Measurements from ENCODE around the gene AATF. TPM values are rescaled to one million over a fixed set of nuclear protein-coding genes. Genes with fewer than 3 reads are reported as not detected.

Gene AATF
- total and polyA plus RNA-seq, 2 donors (not counting 1 experiment from before 2014, with no cell fraction given), result 23.9 to 54.8 TPM

DNA sequence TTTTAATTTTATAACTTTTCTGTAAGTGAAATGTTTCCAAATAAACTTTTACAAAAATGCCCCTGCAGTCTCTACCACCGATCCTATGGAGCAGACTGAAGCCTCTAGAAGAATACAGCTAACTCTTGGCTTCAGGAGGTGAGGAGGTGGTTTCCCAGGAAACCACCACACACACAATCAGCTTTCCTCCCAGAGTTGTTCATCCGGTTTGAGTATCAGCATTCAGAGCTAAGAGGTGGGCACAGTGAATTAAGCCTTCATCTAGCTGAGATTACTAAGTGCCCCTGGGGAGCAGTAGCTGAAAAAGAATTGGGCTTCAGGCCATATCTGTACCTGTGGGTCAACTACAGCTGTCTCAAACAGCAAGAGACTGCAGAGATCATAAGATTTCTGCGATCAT, 139.7 kb downstream of the AATF start:
- Histone ChIP-seq H3K9ac (ENCODE audit: low read length) (no peak overlapping the region), H3K27ac (ENCODE audit: low read length in 2 of 2) (no peak overlapping the region), H3K79me2 (ENCODE audit: control insufficient read depth, insufficient read depth, low read length) (no peaks in the 10 kb centered on the region), H3K27me3 (replicated peaks in 1 of 4; ENCODE audit: control extremely low read depth in 1 of 4, control insufficient read depth in 3 of 4, insufficient read depth in 4 of 4, low read length in 3 of 4) (no peaks in the 10 kb centered on the region), H3K36me3 (replicated peaks in 1 of 2; ENCODE audit: control extremely low read depth in 1 of 2, control insufficient read depth in 1 of 2, extremely low read depth in 1 of 2, insufficient read depth in 2 of 2, low read length in 1 of 2) (peaks cover 3 to 15% of the 10 kb centered on the region in 2 experiments), H2AFZ (ENCODE audit: insufficient read depth, low read depth, low read length, poor library complexity, severe bottlenecking) (no peak overlapping the region), H3K4me1 (ENCODE audit: control insufficient read depth in 2 of 2, insufficient read depth in 2 of 2, low read length in 2 of 2) (peaks cover 5 to 10% of the 10 kb centered on the region in 2 donors), H3K4me2 (replicated peaks; ENCODE audit: low read depth, low read length, poor library complexity, severe bottlenecking) (no peak overlapping the region), H3K4me3 (ENCODE audit: control extremely low read depth in 1 of 5, extremely low read depth in 1 of 5, insufficient read depth in 1 of 5, low read depth in 2 of 5, low read length in 4 of 5) (no peak overlapping the region), H4K20me1 (ENCODE audit: control insufficient read depth, insufficient read depth, low read length, poor library complexity, severe bottlenecking) (no peaks in the 10 kb centered on the region), H3K9me3 (ENCODE audit: control extremely low read depth in 1 of 3, control insufficient read depth in 2 of 3, insufficient read depth in 1 of 3, low read length in 2 of 3) (no peaks in the 10 kb centered on the region)
- no peaks in the 10 kb centered on the region for H3K27me3 Mint-ChIP-seq
- ChIA-PET CTCF (no interaction called here), POLR2A (no interaction called here)
- DNase-seq (no peak), ATAC-seq (ENCODE audit: low read depth) (no peak)
- no peaks in the 10 kb centered on the region for H3K9me3 Mint-ChIP-seq (ENCODE audit: insufficient read depth)
- H3K4me3 Mint-ChIP-seq, result no peak overlapping the region
- peaks cover 11% of the 10 kb centered on the region for H3K4me1 Mint-ChIP-seq
- WGBS (ENCODE audit: insufficient coverage), result 86% methylated on average over 1 of the region's 3 CpGs
- H3K27ac Mint-ChIP-seq, result no peak overlapping the region
- TF ChIP-seq CTCF (IDR thresholded peaks at IDR 0.05), result no peak
- no peak for TF ChIP-seq EZH2 (IDR thresholded peaks at IDR 0.05; ENCODE audit: borderline replicate concordance, insufficient read depth, low read depth, low read length, poor library complexity, severe bottlenecking)
- intact Hi-C loops (cut with micrococcal nuclease), result no loop called here

GRCh38 chr17:37088913-37089312, 140.2 kb downstream of the AATF start:
- CTCF ChIA-PET, result interaction anchor here (0.6 kb wide), 1 partner anchor 42 kb away, joined by 3 read pairs; no protein-coding TSS in a partner anchor

More at GRCh38 chr17:37088913-37089312, 140.2 kb downstream of the AATF start:
- DNase-seq (no peak), ATAC-seq (ENCODE audit: low read depth) (no peak)
- peaks cover 5 to 10% of the 10 kb centered on the region in 2 donors for H3K4me1 ChIP-seq (ENCODE audit: control insufficient read depth in 2 of 2, insufficient read depth in 2 of 2, low read length in 2 of 2)
- intact Hi-C loops (cut with micrococcal nuclease), result no loop called here
- no peak overlapping the region for H3K27ac ChIP-seq (ENCODE audit: low read length in 2 of 2)
- no peak for TF ChIP-seq EZH2 (IDR thresholded peaks at IDR 0.05; ENCODE audit: borderline replicate concordance, insufficient read depth, low read depth, low read length, poor library complexity, severe bottlenecking)
- H3K27me3 ChIP-seq (replicated peaks in 1 of 4; ENCODE audit: control extremely low read depth in 1 of 4, control insufficient read depth in 3 of 4, insufficient read depth in 4 of 4, low read length in 3 of 4), result no peaks in the 10 kb centered on the region
- no peaks in the 10 kb centered on the region for H4K20me1 ChIP-seq (ENCODE audit: control insufficient read depth, insufficient read depth, low read length, poor library complexity, severe bottlenecking)
- no peaks in the 10 kb centered on the region for H3K9me3 Mint-ChIP-seq (ENCODE audit: insufficient read depth)
- peaks cover 11% of the 10 kb centered on the region for H3K4me1 Mint-ChIP-seq
- POLR2A ChIA-PET, result no interaction called here
- no peak overlapping the region for H3K4me3 Mint-ChIP-seq
- no peak overlapping the region for H3K4me2 ChIP-seq (replicated peaks; ENCODE audit: low read depth, low read length, poor library complexity, severe bottlenecking)
- 89% methylated on average over 10 of the region's 11 CpGs for WGBS (ENCODE audit: insufficient coverage)
- H3K27me3 Mint-ChIP-seq, result no peaks in the 10 kb centered on the region
- H3K36me3 ChIP-seq (replicated peaks in 1 of 2; ENCODE audit: control extremely low read depth in 1 of 2, control insufficient read depth in 1 of 2, extremely low read depth in 1 of 2, insufficient read depth in 2 of 2, low read length in 1 of 2), result peaks cover 3 to 15% of the 10 kb centered on the region in 2 experiments
- no peak overlapping the region for H3K27ac Mint-ChIP-seq
- H3K9me3 ChIP-seq (ENCODE audit: control extremely low read depth in 1 of 3, control insufficient read depth in 2 of 3, insufficient read depth in 1 of 3, low read length in 2 of 3), result no peaks in the 10 kb centered on the region
- no peak overlapping the region for H2AFZ ChIP-seq (ENCODE audit: insufficient read depth, low read depth, low read length, poor library complexity, severe bottlenecking)
- no peak overlapping the region for H3K4me3 ChIP-seq (ENCODE audit: control extremely low read depth in 1 of 5, extremely low read depth in 1 of 5, insufficient read depth in 1 of 5, low read depth in 2 of 5, low read length in 4 of 5)
- H3K9ac ChIP-seq (ENCODE audit: low read length), result no peak overlapping the region
- H3K79me2 ChIP-seq (ENCODE audit: control insufficient read depth, insufficient read depth, low read length), result no peaks in the 10 kb centered on the region

Measured in B cell (primary cell).